ENCODE measurements around the gene MEF2A.

DNA sequence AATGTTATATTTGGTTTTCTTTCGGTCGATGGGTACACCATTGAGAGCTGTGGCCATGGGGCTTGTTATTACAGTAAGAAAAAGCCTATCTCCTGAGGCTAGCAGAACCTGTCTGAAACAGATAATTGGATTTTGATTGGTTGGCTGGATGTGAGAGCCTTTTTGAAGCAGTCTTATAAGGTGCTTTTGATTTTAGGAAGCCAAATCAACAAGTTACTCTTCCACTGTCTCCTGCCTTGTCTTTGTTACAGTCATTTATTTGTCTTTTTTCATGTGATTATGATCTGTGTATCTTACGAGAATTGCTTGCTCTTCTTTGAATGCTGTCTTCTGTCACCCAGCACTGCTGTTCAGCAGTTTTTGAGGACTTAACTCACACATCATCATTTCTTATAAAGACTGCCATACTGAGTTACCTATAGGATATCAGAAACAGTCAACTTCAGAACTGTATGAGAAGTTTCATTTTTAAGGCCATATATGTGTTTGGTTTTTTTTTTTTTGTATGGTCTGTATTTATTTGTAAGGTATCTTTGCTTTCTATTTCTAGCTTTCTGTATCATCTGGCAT, 51.1 kb downstream of the MEF2A start:
- TF ChIP-seq POLR2A (IDR thresholded peaks at IDR 0.05; ENCODE audit: low read depth, low read length), result no peak
- TF ChIP-seq POLR2AphosphoS5 (IDR thresholded peaks at IDR 0.05; ENCODE audit: low read depth, low read length), result no peak
